H4 (cell line): Measurements from ENCODE around the gene PSMB4. TPM values are rescaled to one million over a fixed set of nuclear protein-coding genes. Genes with fewer than 3 reads are reported as not detected.
"Not testable (repeated sequence)": the region's sequence is repeated elsewhere in the genome, so short reads cannot be mapped to it uniquely, and the experiment has no call there.

Source experiments
- DNase-seq: peaks from one replicate; pipeline ENCODE4 v3.0.0-alpha.2; 2015; ENCODE audit warnings: low spot score
- total RNA-seq: library from RNA; depleted of rRNA; stranded (reverse); fragments of >200 nt; shearing (Covaris generic); gene quantifications from 2 replicates; pipeline ENCODE4 v1.2.3, GENCODE V29; 2014; rRNA removed

PSMB4 gene
- 726 and 740 TPM in 2 replicates for total RNA-seq

- peak; percentile 96 for DNase-seq
These were observed at the start of gene PSMB4 for GRCh38 chr1:151399324-151400171. TSS of gene PSMB4 (plus strand) at chr1:151399573. CDS start at chr1:151399588, 15 bp downstream.

GRCh38 chr1:151350323-151350722 lies 49.0 kb upstream of the PSMB4 start:
- DNase-seq: not testable (repeated sequence)

GRCh38 chr1:151352021-151352718 lies 47.2 kb upstream of the PSMB4 start:
- no peak for DNase-seq

GRCh38 chr1:151356696-151357095 lies 42.7 kb upstream of the PSMB4 start:
- no peak for DNase-seq

GRCh38 chr1:151361883-151362282 lies 37.5 kb upstream of the PSMB4 start:
- no peak for DNase-seq

- DNase-seq: no peak
These were observed 36.8 kb upstream of the PSMB4 start for GRCh38 chr1:151362308-151363155.

GRCh38 chr1:151364996-151365395 lies 34.4 kb upstream of the PSMB4 start:
- no peak for DNase-seq

GRCh38 chr1:151367658-151368392 lies 31.5 kb upstream of the PSMB4 start:
- DNase-seq: no peak

- DNase-seq: no peak
These were observed 30.7 kb upstream of the PSMB4 start for GRCh38 chr1:151368393-151369301.

- no peak for DNase-seq
These were observed 30.1 kb upstream of the PSMB4 start for GRCh38 chr1:151369302-151369610.

- no peak for DNase-seq
These were observed 29.7 kb upstream of the PSMB4 start for GRCh38 chr1:151369621-151370048.

GRCh38 chr1:151370211-151370911 lies 29.0 kb upstream of the PSMB4 start:
- DNase-seq: no peak

GRCh38 chr1:151371370-151372057 lies 27.9 kb upstream of the PSMB4 start:
- no peak for DNase-seq

- DNase-seq: no peak
These were observed 27.1 kb upstream of the PSMB4 start, which contains the start of gene SELENBP1 for GRCh38 chr1:151372058-151372934. TSS of gene SELENBP1 (minus strand) at chr1:151372705. CDS start at chr1:151372641, 64 bp downstream.

GRCh38 chr1:151373196-151373595 lies 26.2 kb upstream of the PSMB4 start:
- no peak for DNase-seq

- no peak for DNase-seq
These were observed 22.1 kb upstream of the PSMB4 start for GRCh38 chr1:151377150-151377884.

- no peak for DNase-seq
These were observed 14.8 kb upstream of the PSMB4 start for GRCh38 chr1:151384584-151384983.
